Myometrial cell (primary cell): ENCODE results near the gene RASEF. TPM values are rescaled to one million over a fixed set of nuclear protein-coding genes. Genes with fewer than 3 reads are reported as not detected.

ENCODE experiments used
- total RNA-seq: library from RNA; depleted of rRNA; stranded (reverse); fragments of >200 nt; gene quantifications from 2 replicates; pipeline ENCODE4 v1.2.3, GENCODE V29; 2015

The RASEF gene
- not detected in 2 replicates for total RNA-seq

DNA sequence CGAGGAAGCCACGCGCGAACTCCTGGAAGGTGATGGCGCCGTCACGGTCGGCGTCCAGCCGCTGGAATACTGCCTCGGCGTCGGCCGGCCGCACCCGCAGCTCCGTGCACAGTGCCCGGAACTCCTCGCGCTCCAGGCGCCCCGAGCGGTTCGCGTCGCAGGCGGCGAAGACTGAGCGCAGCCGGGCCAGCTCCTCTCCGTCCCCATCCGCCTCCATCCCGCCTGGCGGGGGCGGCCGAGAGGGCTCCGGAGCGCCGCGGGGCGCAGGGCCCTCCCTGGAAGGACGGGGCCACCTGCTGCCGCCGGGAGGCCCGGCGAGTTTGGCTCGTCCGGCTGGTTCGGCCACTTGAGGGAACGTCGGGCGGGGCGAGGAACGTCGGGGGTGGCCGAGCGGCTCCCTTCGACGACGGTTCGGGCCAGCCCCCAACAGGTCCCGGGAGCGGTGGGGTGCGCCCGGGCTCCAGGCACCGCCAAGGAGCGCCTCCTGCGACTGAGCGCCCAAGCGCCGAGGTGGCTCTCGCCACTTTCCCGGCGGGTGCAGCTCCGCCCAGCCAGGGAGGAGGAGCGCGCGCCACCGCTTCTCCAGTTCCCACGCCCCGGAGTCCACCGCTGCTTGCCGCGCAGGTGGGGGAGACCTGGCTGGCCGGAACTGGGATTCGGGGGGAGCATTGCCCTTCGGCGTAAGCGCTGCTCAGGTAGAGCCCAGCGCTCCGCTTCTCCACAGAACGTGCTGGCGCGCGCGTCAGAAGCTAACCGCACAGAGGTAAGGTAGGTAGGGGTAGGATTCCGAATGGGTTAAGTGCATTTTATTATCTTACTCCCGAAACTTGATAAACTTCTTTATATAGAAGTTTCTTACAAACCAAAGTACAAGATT is at the start of gene RASEF:
Gene RASEF, minus strand, starts transcription at position 492 of the 877 bp plus-strand sequence. Its CDS starts 275 bp downstream, at position 217.

